WTC11 (cell line): Measurements from ENCODE around the gene IQCF2. TPM values are rescaled to one million over a fixed set of nuclear protein-coding genes. Genes with fewer than 3 reads are reported as not detected.

ENCODE experiments used
- ATAC-seq: fragments of 200-7000 bp; cut with Tn5 transposase; 2 replicates; pipeline ENCODE4 v1.10.0; 2021; ENCODE audit warnings: mild to moderate bottlenecking, moderate library complexity
- CTCF ChIA-PET: fragments of 300-600 bp; sonication (Branson Sonifier 250); formaldehyde crosslinking; loops from one replicate; lab custom pipeline; 2021; ENCODE audit warnings: antibody characterized with exemption; lab: Charles Lee
- POLR2A ChIA-PET: fragments of 350-600 bp; sonication (Branson Sonifier 250); formaldehyde crosslinking; loops from one replicate; lab custom pipeline; 2021; ENCODE audit warnings: antibody characterized with exemption; lab: Charles Lee
- DNase-seq: peaks from one replicate; pipeline ENCODE4 v3.0.0; 2021; ENCODE audit warnings: low spot score
- H3K27ac Mint-ChIP-seq: 2 replicates; pipeline ENCODE4 v1.8.0; 2021; ENCODE audit warnings: mixed read lengths
- H3K27me3 Mint-ChIP-seq: 2 replicates; pipeline ENCODE4 v1.8.0; 2021; ENCODE audit warnings: low read depth, mild to moderate bottlenecking, moderate library complexity, mixed read lengths
- H3K36me3 Mint-ChIP-seq: 2 replicates; pipeline ENCODE4 v1.8.0; 2021; ENCODE audit warnings: mixed read lengths
- H3K4me1 Mint-ChIP-seq: 2 replicates; pipeline ENCODE4 v1.8.0; 2022; ENCODE audit warnings: mixed read lengths
- H3K4me3 Mint-ChIP-seq: 2 replicates; pipeline ENCODE4 v1.8.0; 2021; ENCODE audit warnings: mild to moderate bottlenecking, moderate library complexity, mixed read lengths
- H3K9me3 Mint-ChIP-seq: 2 replicates; pipeline ENCODE4 v1.8.0; 2021; ENCODE audit warnings: mixed read lengths
- AFF4 ChIP-seq: sonication (generic); formaldehyde crosslinking; IDR thresholded peaks from 2 replicates; pipeline ENCODE4 v1.8.1; 2023; ENCODE audit warnings: mild to moderate bottlenecking, missing genetic modification reagents, borderline replicate concordance
- ARID4B ChIP-seq: sonication (generic); formaldehyde crosslinking; IDR thresholded peaks from 2 replicates; pipeline ENCODE4 v1.8.0; 2023; ENCODE audit warnings: missing genetic modification reagents, mild to moderate bottlenecking, borderline replicate concordance
- E2F1 ChIP-seq: sonication (generic); formaldehyde crosslinking; IDR thresholded peaks from 2 replicates; pipeline ENCODE4 v1.8.0; 2022; ENCODE audit warnings: mild to moderate bottlenecking, missing genetic modification reagents
- FOXP1 ChIP-seq: sonication (generic); formaldehyde crosslinking; IDR thresholded peaks from 2 replicates; pipeline ENCODE4 v1.8.0; 2022; ENCODE audit warnings: missing genetic modification reagents, mild to moderate bottlenecking, moderate library complexity, borderline replicate concordance
- GTF2I ChIP-seq: fragments of 250-450 bp; sonication (Bioruptor Pico); conservative IDR thresholded peaks from 2 replicates; pipeline ENCODE4 v1.4.0; 2021; ENCODE audit warnings: mild to moderate bottlenecking
- HMGA2 ChIP-seq: fragments of 250-450 bp; sonication (Bioruptor Pico); IDR thresholded peaks from 2 replicates; pipeline ENCODE4 v1.4.0; 2021; ENCODE audit warnings: mild to moderate bottlenecking, moderate library complexity
- IRF2 ChIP-seq: sonication (generic); formaldehyde crosslinking; IDR thresholded peaks from 2 replicates; pipeline ENCODE4 v1.8.0; 2022; ENCODE audit warnings: low read depth, missing genetic modification reagents, borderline replicate concordance
- KAT7 ChIP-seq: sonication (generic); formaldehyde crosslinking; IDR thresholded peaks from 2 replicates; pipeline ENCODE4 v1.8.1; 2023; ENCODE audit warnings: missing genetic modification reagents, mild to moderate bottlenecking, borderline replicate concordance
- NFATC4 ChIP-seq: fragments of 250-450 bp; sonication (Bioruptor Pico); IDR thresholded peaks from 2 replicates; pipeline ENCODE4 v1.9.0; 2021; ENCODE audit warnings: mild to moderate bottlenecking
- OVOL2 ChIP-seq: fragments of 250-450 bp; sonication (Bioruptor Pico); IDR thresholded peaks from 2 replicates; pipeline ENCODE4 v1.9.0; 2021; ENCODE audit warnings: mild to moderate bottlenecking, borderline replicate concordance
- PRDM15 ChIP-seq: sonication (generic); formaldehyde crosslinking; IDR thresholded peaks from 2 replicates; pipeline ENCODE4 v1.8.0; 2022; ENCODE audit warnings: missing genetic modification reagents
- PREB ChIP-seq: sonication (generic); formaldehyde crosslinking; IDR thresholded peaks from 2 replicates; pipeline ENCODE4 v1.8.1; 2022; ENCODE audit warnings: mild to moderate bottlenecking, missing genetic modification reagents, moderate library complexity, borderline replicate concordance
- SMAD3 ChIP-seq: sonication (generic); formaldehyde crosslinking; IDR thresholded peaks from 2 replicates; pipeline ENCODE4 v1.8.0; 2022; ENCODE audit warnings: missing genetic modification reagents, mild to moderate bottlenecking, borderline replicate concordance
- SOX15 ChIP-seq: fragments of 250-450 bp; sonication (Bioruptor Pico); IDR thresholded peaks from 2 replicates; pipeline ENCODE4 v1.9.0; 2021; ENCODE audit warnings: mild to moderate bottlenecking
- SP1 ChIP-seq: sonication (generic); formaldehyde crosslinking; conservative IDR thresholded peaks from 2 replicates; pipeline ENCODE4 v1.8.1; 2022; ENCODE audit warnings: missing genetic modification reagents
- TEAD4 ChIP-seq: sonication (generic); formaldehyde crosslinking; IDR thresholded peaks from 2 replicates; pipeline ENCODE4 v1.8.0; 2022; ENCODE audit warnings: mild to moderate bottlenecking, missing genetic modification reagents
- TP53 ChIP-seq: sonication (generic); formaldehyde crosslinking; IDR thresholded peaks from 2 replicates; pipeline ENCODE4 v1.8.1; 2023; ENCODE audit warnings: mild to moderate bottlenecking, missing genetic modification reagents
- USF1 ChIP-seq: sonication (generic); formaldehyde crosslinking; IDR thresholded peaks from 2 replicates; pipeline ENCODE4 v1.8.0; 2022; ENCODE audit warnings: mild to moderate bottlenecking, missing genetic modification reagents
- ZNF121 ChIP-seq: sonication (generic); formaldehyde crosslinking; IDR thresholded peaks from 2 replicates; pipeline ENCODE4 v1.8.0; 2023; ENCODE audit warnings: missing genetic modification reagents
- ZNF232 ChIP-seq: sonication (generic); formaldehyde crosslinking; IDR thresholded peaks from 2 replicates; pipeline ENCODE4 v1.8.0; 2022; ENCODE audit warnings: mild to moderate bottlenecking, missing genetic modification reagents
- total RNA-seq: library from RNA; stranded (reverse); gene quantifications from 3 replicates; pipeline ENCODE4 v1.2.3, GENCODE V29; 2021

Gene IQCF2
- total RNA-seq, 1 experiment from 2014 or later, result not detected

DNA sequence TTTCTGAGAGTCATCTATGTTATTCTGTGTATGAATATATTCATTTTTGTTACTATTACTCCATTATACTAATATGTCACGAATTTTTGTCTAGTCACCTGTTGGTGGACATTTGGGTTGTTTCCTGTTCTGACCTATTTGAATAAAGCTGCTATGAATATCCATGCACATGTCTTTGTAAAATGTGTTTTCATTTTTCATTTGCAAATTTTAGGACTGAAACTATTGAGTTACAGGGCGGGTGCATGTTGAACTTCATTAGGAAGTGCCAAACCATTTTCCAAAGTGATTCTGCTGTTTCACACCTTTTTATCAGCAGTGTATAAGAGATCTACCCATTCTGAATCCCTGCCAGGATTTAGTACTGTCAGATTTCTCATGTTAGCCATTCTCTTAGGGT, 44.7 kb upstream of the IQCF2 start:
- peaks cover 7% of the 10 kb centered on the region for H3K27me3 Mint-ChIP-seq
- POLR2A ChIA-PET, result no interaction called here
- 0 out of 2 replicates have a peak, but pooled peaks cover 4% of the 10 kb centered on the region for H3K4me1 Mint-ChIP-seq
- ATAC-seq, result no peak
- peaks cover 5% of the 10 kb centered on the region for H3K9me3 Mint-ChIP-seq
- no peak overlapping the region for H3K4me3 Mint-ChIP-seq
- peaks cover 2% of the 10 kb centered on the region; the same call in 1 of the 2 replicates for H3K36me3 Mint-ChIP-seq
- H3K27ac Mint-ChIP-seq, result no peak overlapping the region
- DNase-seq, result no peak
- CTCF ChIA-PET, result interaction anchor here (0.7 to 1.1 kb wide), 4 partner anchors 24 to 1090 kb away, joined by 3 to 12 read pairs (median 6); no protein-coding TSS in a partner anchor
- no peak for TF ChIP-seq NFATC4
- TF ChIP-seq ARID4B (CRISPR knock-in tag), result no peak
- no peak for TF ChIP-seq TP53 (CRISPR knock-in tag)
- no peak for TF ChIP-seq HMGA2 (CRISPR knock-in tag)
- no peak for TF ChIP-seq ZNF121 (CRISPR knock-in tag)
- no peak for TF ChIP-seq SOX15 (CRISPR knock-in tag)
- no peak for TF ChIP-seq KAT7 (CRISPR knock-in tag)
- no peak for TF ChIP-seq USF1 (CRISPR knock-in tag)
- no peak for TF ChIP-seq ZNF232 (CRISPR knock-in tag)
- TF ChIP-seq FOXP1 (CRISPR knock-in tag), result no peak
- no peak for TF ChIP-seq PRDM15
- TF ChIP-seq PREB (CRISPR knock-in tag), result no peak
- TF ChIP-seq SMAD3, result no peak
- no peak for TF ChIP-seq IRF2
- TF ChIP-seq SP1 (CRISPR knock-in tag), result no peak
- TF ChIP-seq E2F1 (CRISPR knock-in tag), result no peak
- TF ChIP-seq TEAD4, result no peak
- TF ChIP-seq AFF4 (CRISPR knock-in tag), result no peak
- TF ChIP-seq OVOL2 (CRISPR knock-in tag), result no peak
- TF ChIP-seq GTF2I, result no peak
